ENCODE data around the gene ATRN. TPM values are rescaled to one million over a fixed set of nuclear protein-coding genes. Genes with fewer than 3 reads are reported as not detected.

ATRN gene
- total and polyA plus RNA-seq, 4 donors, result 8.4 to 104 (median 46.0) TPM

- no peak for TF ChIP-seq ATF3 (IDR thresholded peaks at IDR 0.05)
- no peak for TF ChIP-seq EGR1 (IDR thresholded peaks at IDR 0.05; ENCODE audit: low read depth in 2 of 2)
- TF ChIP-seq RAD21 (IDR thresholded peaks at IDR 0.05), result no peak
Observed at GRCh38 chr20:3430376-3431069, 40.3 kb upstream of the ATRN start (continued).

- Histone ChIP-seq H3K4me3 (ENCODE audit: low read depth in 1 of 3, low read length in 3 of 3) (no peak overlapping the region), H3K36me3 (ENCODE audit: control insufficient read depth in 4 of 4, insufficient read depth in 3 of 4, low read depth in 1 of 4, low read length in 3 of 4) (no peaks in the 10 kb centered on the region), H3K4me1 (ENCODE audit: control insufficient read depth in 4 of 4, insufficient read depth in 4 of 4, low read length in 3 of 4) (no peaks in the 10 kb centered on the region), H3K27me3 (ENCODE audit: control insufficient read depth in 4 of 4, insufficient read depth in 4 of 4, low read length in 3 of 4) (no peaks in the 10 kb centered on the region), H3K9ac (ENCODE audit: low read depth in 1 of 2, low read length in 2 of 2) (no peak overlapping the region), H3K9me3 (ENCODE audit: control insufficient read depth in 4 of 4, low read length in 3 of 4) (no peaks in the 10 kb centered on the region), H3K27ac (ENCODE audit: low read depth in 1 of 2, low read length in 2 of 2) (no peak overlapping the region)
- TF ChIP-seq YY1 (IDR thresholded peaks at IDR 0.05), result no peak
- TF ChIP-seq FOXA1 (IDR thresholded peaks at IDR 0.05), result no peak
- no peak for TF ChIP-seq TAF1 (conservative IDR thresholded peaks at IDR 0.05)
- TF ChIP-seq JUND (IDR thresholded peaks at IDR 0.05), result no peak
- no peak for TF ChIP-seq FOXA2 (IDR thresholded peaks at IDR 0.05)
- DNase-seq (ENCODE audit: low spot score), result no peak
- WGBS, result 96% methylated on average over 4 of the region's 4 CpGs
Observed at GRCh38 chr20:3431109-3431508, 39.7 kb upstream of the ATRN start.

- Histone ChIP-seq H3K36me3 (ENCODE audit: control insufficient read depth in 4 of 4, insufficient read depth in 3 of 4, low read depth in 1 of 4, low read length in 3 of 4) (no peaks in the 10 kb centered on the region), H3K27ac (ENCODE audit: low read depth in 1 of 2, low read length in 2 of 2) (no peak overlapping the region), H3K4me1 (ENCODE audit: control insufficient read depth in 4 of 4, insufficient read depth in 4 of 4, low read length in 3 of 4) (no peaks in the 10 kb centered on the region), H3K4me3 (ENCODE audit: low read depth in 1 of 3, low read length in 3 of 3) (no peak overlapping the region), H3K9me3 (ENCODE audit: control insufficient read depth in 4 of 4, low read length in 3 of 4) (no peaks in the 10 kb centered on the region), H3K9ac (ENCODE audit: low read depth in 1 of 2, low read length in 2 of 2) (no peak overlapping the region), H3K27me3 (ENCODE audit: control insufficient read depth in 4 of 4, insufficient read depth in 4 of 4, low read length in 3 of 4) (no peaks in the 10 kb centered on the region)
- WGBS, result 79% methylated on average over 3 of the region's 3 CpGs
- DNase-seq (ENCODE audit: low spot score), result no peak
- no peak for TF ChIP-seq JUND (IDR thresholded peaks at IDR 0.05)
- no peak for TF ChIP-seq MAX (IDR thresholded peaks at IDR 0.05)
- no peak for TF ChIP-seq EGR1 (IDR thresholded peaks at IDR 0.05; ENCODE audit: low read depth in 2 of 2)
- no peak for TF ChIP-seq YY1 (IDR thresholded peaks at IDR 0.05)
- no peak for TF ChIP-seq HNF4G (IDR thresholded peaks at IDR 0.05)
- TF ChIP-seq RXRA (IDR thresholded peaks at IDR 0.05), result no peak
- no peak for TF ChIP-seq SP1 (IDR thresholded peaks at IDR 0.05)
- no peak for TF ChIP-seq REST (IDR thresholded peaks at IDR 0.05)
- TF ChIP-seq GABPA (IDR thresholded peaks at IDR 0.05 in 1 of 2, conservative IDR thresholded peaks at IDR 0.05 in 1 of 2), result no peak
- no peak for TF ChIP-seq ATF3 (IDR thresholded peaks at IDR 0.05)
- TF ChIP-seq TAF1 (conservative IDR thresholded peaks at IDR 0.05), result no peak
- no peak for TF ChIP-seq HNF4A (conservative IDR thresholded peaks at IDR 0.05)
Observed at GRCh38 chr20:3432844-3433243, 38.0 kb upstream of the ATRN start.

Data from liver (tissue), 9 donors.